ENCODE data around the gene MYOF. TPM values are rescaled to one million over a fixed set of nuclear protein-coding genes. Genes with fewer than 3 reads are reported as not detected.

The MYOF gene
- polyA plus RNA-seq, 3 donors, result 9.7 to 29.1 (median 14.5) TPM

GRCh38 chr10:93342921-93343320 is 139.2 kb downstream of the MYOF start:
- DNase-seq, result no peak
- Histone ChIP-seq H3K9ac (ENCODE audit: insufficient read depth, low read length, poor library complexity, severe bottlenecking) (no peak overlapping the region), H3K9me3 (replicated peaks in 1 of 2; ENCODE audit: control insufficient read depth in 1 of 2, insufficient read depth in 1 of 2, low read length in 2 of 2) (no peaks in the 10 kb centered on the region), H3K4me1 (ENCODE audit: control insufficient read depth in 1 of 2, insufficient read depth in 2 of 2, low read length in 2 of 2) (peaks cover 11 to 12% of the 10 kb centered on the region in 2 donors), H3K27ac (ENCODE audit: low read depth in 1 of 2, low read length in 2 of 2) (no peak overlapping the region), H3K36me3 (replicated peaks in 1 of 2; ENCODE audit: control insufficient read depth in 1 of 2, insufficient read depth in 2 of 2, low read length in 2 of 2) (peaks cover 66 to 90% of the 10 kb centered on the region in 2 donors), H4K20me1 (ENCODE audit: insufficient read depth, low read length) (no peaks in the 10 kb centered on the region), H2AFZ (ENCODE audit: insufficient read depth, low read depth, low read length, poor library complexity, severe bottlenecking) (no peak overlapping the region), H3K4me3 (replicated peaks in 1 of 3; ENCODE audit: low read depth in 2 of 3, low read length in 3 of 3) (no peak overlapping the region), H3K4me2 (replicated peaks; ENCODE audit: extremely low read depth, low read length, poor library complexity, severe bottlenecking) (no peak overlapping the region), H3K27me3 (ENCODE audit: control insufficient read depth in 2 of 2, insufficient read depth in 2 of 2, low read length in 2 of 2) (no peaks in the 10 kb centered on the region), H3K79me2 (ENCODE audit: insufficient read depth, low read length) (no peaks in the 10 kb centered on the region)
- H3K4me1 Mint-ChIP-seq, result peaks cover 10% of the 10 kb centered on the region
- no peaks in the 10 kb centered on the region for H3K9me3 Mint-ChIP-seq
- intact Hi-C loops (cut with micrococcal nuclease), result no loop called here
- no peaks in the 10 kb centered on the region for H3K27me3 Mint-ChIP-seq (ENCODE audit: low read depth in 3 of 3)
- no peak for TF ChIP-seq CTCF (IDR thresholded peaks at IDR 0.05)
- H3K4me3 Mint-ChIP-seq, result no peak overlapping the region
- H3K27ac Mint-ChIP-seq, result no peak overlapping the region
- 100% methylated on average over 1 of the region's 3 CpGs for WGBS (ENCODE audit: insufficient coverage)
- H3K36me3 Mint-ChIP-seq, result peaks cover 79 to 82% of the 10 kb centered on the region in 2 donors

DNA sequence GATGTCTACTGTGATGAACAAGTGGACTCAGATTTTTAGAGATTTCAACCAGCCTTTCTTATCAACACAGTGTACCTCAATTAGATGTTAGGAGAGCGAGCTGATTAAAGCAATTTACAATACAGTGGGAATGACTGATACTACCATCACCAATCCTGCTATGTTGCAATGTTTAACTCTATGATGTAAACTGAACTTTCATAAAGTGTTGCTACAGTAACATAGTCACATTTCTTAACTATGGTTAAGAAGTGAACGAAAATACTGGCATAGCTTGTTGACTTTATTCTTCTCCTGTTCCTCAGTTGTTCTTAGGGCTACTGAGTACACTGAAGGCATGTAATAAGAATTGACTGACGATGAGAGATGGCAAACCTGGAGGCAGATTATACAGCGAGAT is 139.8 kb downstream of the MYOF start:
- Histone ChIP-seq H3K4me1 (ENCODE audit: control insufficient read depth in 1 of 2, insufficient read depth in 2 of 2, low read length in 2 of 2) (peaks cover 11 to 12% of the 10 kb centered on the region in 2 donors), H3K9ac (ENCODE audit: insufficient read depth, low read length, poor library complexity, severe bottlenecking) (no peak overlapping the region), H3K4me3 (replicated peaks in 1 of 3; ENCODE audit: low read depth in 2 of 3, low read length in 3 of 3) (no peak overlapping the region), H2AFZ (ENCODE audit: insufficient read depth, low read depth, low read length, poor library complexity, severe bottlenecking) (no peak overlapping the region), H3K36me3 (replicated peaks in 1 of 2; ENCODE audit: control insufficient read depth in 1 of 2, insufficient read depth in 2 of 2, low read length in 2 of 2) (peaks cover 66 to 91% of the 10 kb centered on the region in 2 donors), H3K4me2 (replicated peaks; ENCODE audit: extremely low read depth, low read length, poor library complexity, severe bottlenecking) (no peak overlapping the region), H3K79me2 (ENCODE audit: insufficient read depth, low read length) (no peaks in the 10 kb centered on the region), H3K27me3 (ENCODE audit: control insufficient read depth in 2 of 2, insufficient read depth in 2 of 2, low read length in 2 of 2) (no peaks in the 10 kb centered on the region), H4K20me1 (ENCODE audit: insufficient read depth, low read length) (no peaks in the 10 kb centered on the region), H3K9me3 (replicated peaks in 1 of 2; ENCODE audit: control insufficient read depth in 1 of 2, insufficient read depth in 1 of 2, low read length in 2 of 2) (no peaks in the 10 kb centered on the region), H3K27ac (ENCODE audit: low read depth in 1 of 2, low read length in 2 of 2) (no peak overlapping the region)
- Mint-ChIP-seq H3K36me3 (peaks cover 74 to 82% of the 10 kb centered on the region in 2 donors), H3K9me3 (no peaks in the 10 kb centered on the region), H3K4me3 (no peak overlapping the region), H3K27me3 (ENCODE audit: low read depth in 3 of 3) (no peaks in the 10 kb centered on the region), H3K4me1 (peaks cover 10% of the 10 kb centered on the region), H3K27ac (no peak overlapping the region)
- intact Hi-C loops (cut with micrococcal nuclease), result no loop called here
- WGBS (ENCODE audit: insufficient coverage), result 40% methylated on average over 1 of the region's 4 CpGs
- no peak for DNase-seq
- no peak for TF ChIP-seq CTCF (IDR thresholded peaks at IDR 0.05)
